K562 (cell line): Measurements from ENCODE around the gene PUS3.

Source experiments
- CREB1 ChIP-seq, 2 experiments: sonication (generic) in 1 of 2; formaldehyde crosslinking in 1 of 2; IDR thresholded peaks; 2 replicates each; pipeline versions ENCODE4 v1.6.1 to v1.8.0; 2012 to 2022; ENCODE audit warnings: inconsistent platforms in 1 of 2, mild to moderate bottlenecking in 1 of 2, missing genetic modification reagents in 1 of 2, moderate library complexity in 1 of 2
- POLR2A ChIP-seq: fragments of 450-650 bp; conservative IDR thresholded peaks from 2 replicates; pipeline ENCODE4 v1.6.1; 2016
- SIX5 ChIP-seq, 2 experiments: IDR thresholded peaks; 2 replicates each; pipeline ENCODE4 v1.6.1; 2011; ENCODE audit warnings: low read length in 2 of 2, borderline replicate concordance in 1 of 2, low read depth in 1 of 2, mild to moderate bottlenecking in 1 of 2, moderate library complexity in 1 of 2; ENCODE audit not compliant: insufficient read depth in 1 of 2
- SRSF1 ChIP-seq: fragments of 200-400 bp; formaldehyde crosslinking; IDR thresholded peaks from 2 replicates; pipeline ENCODE4 v1.6.1; 2017; ENCODE audit warnings: mild to moderate bottlenecking, low read depth, low read length, moderate library complexity

- no peak for TF ChIP-seq SRSF1
- TF ChIP-seq SIX5 (IDR thresholded peaks at IDR 0.05; ENCODE audit: borderline replicate concordance in 1 of 2, insufficient read depth in 1 of 2, low read depth in 1 of 2, low read length in 2 of 2) = no peak
- no peak for TF ChIP-seq POLR2A
- TF ChIP-seq CREB1 (IDR thresholded peaks at IDR 0.05) = no peak
- TF ChIP-seq CREB1 (CRISPR knock-in tag; IDR thresholded peaks at IDR 0.05) = no peak
These were observed 43.9 kb upstream of the PUS3 start for GRCh38 chr11:125946712-125947418.
